ENCODE data around the gene CYP1A1.

CYP1A1 gene

DNA sequence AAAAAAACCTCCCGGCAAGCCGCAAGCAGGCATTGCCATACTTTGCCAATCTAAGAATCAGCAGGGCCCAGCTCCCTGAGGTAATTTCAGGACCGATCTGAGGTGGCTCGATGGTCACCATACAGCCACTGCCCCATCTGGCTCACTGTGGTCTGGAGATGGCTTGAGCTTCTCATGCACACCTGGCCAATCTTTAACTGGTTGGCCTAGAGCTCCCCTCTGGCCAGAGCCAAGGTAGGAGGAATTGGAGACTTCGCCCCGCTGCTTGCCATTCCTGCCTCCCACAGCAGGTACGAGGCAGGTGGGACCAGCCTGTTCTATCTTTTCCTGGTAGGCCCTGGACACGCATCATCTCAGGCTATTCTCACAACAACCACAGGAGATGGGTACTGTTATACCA is 33.4 kb upstream of the CYP1A1 start:
- TF ChIP-seq CTCF (IDR thresholded peaks at IDR 0.05; ENCODE audit: low read depth, low read length, missing control alignments): no peak
- H3K4me3 ChIP-seq (ENCODE audit: low read depth, low read length): no peak overlapping the region
- in situ Hi-C loops (cut with HindIII; ENCODE audit: low pct_ligation_motif_present, low sequenced_read_pairs): loop anchor here (25.0 kb wide), 1 partner anchor 396 kb away; the partner anchor contains the start of gene CYP11A1
- H3K36me3 ChIP-seq (replicated peaks): no peaks in the 10 kb centered on the region
- no peak overlapping the region for H3K27ac ChIP-seq
- DNase-seq: no peak
- H3K27me3 ChIP-seq (replicated peaks): no peaks in the 10 kb centered on the region

- no peak for TF ChIP-seq CTCF (IDR thresholded peaks at IDR 0.05; ENCODE audit: low read depth, low read length, missing control alignments)
- Histone ChIP-seq H3K27me3 (replicated peaks) (no peaks in the 10 kb centered on the region), H3K36me3 (replicated peaks) (no peaks in the 10 kb centered on the region), H3K4me3 (ENCODE audit: low read depth, low read length) (no peak overlapping the region), H3K27ac (no peak overlapping the region)
- no peak for DNase-seq
- in situ Hi-C loops (cut with HindIII; ENCODE audit: low pct_ligation_motif_present, low sequenced_read_pairs): loop anchor here (25.0 kb wide), 1 partner anchor 392 kb away; the partner anchor contains the start of gene CYP11A1
These were observed 29.4 kb upstream of the CYP1A1 start for GRCh38 chr15:74754593-74755215.

GRCh38 chr15:74752531-74752930 is 27.2 kb upstream of the CYP1A1 start:
- H3K36me3 ChIP-seq (replicated peaks): no peaks in the 10 kb centered on the region
- peak; percentile 18 for DNase-seq
- H3K27me3 ChIP-seq (replicated peaks): no peaks in the 10 kb centered on the region
- no peak overlapping the region for H3K27ac ChIP-seq
- TF ChIP-seq CTCF (IDR thresholded peaks at IDR 0.05; ENCODE audit: low read depth, low read length, missing control alignments): no peak
- no peak overlapping the region for H3K4me3 ChIP-seq (ENCODE audit: low read depth, low read length)
- in situ Hi-C loops (cut with HindIII; ENCODE audit: low pct_ligation_motif_present, low sequenced_read_pairs): loop anchor here (25.0 kb wide), 1 partner anchor 390 kb away; the partner anchor contains the start of gene CYP11A1

DNA sequence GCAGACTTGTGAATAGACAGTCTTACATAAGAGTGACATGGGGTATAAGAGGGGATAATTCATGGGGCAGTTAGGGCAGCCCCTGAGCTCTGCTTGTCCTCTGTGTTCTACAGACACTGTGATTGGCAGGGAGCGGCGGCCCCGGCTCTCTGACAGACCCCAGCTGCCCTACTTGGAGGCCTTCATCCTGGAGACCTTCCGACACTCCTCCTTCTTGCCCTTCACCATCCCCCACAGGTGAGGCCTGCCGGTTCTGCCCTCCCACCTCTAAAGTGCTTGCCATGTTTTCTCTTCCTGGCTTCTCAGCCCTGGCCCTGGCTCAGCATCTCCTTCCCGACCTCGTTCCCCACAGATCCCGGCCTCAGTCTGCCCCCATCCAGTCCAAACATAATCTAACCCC is 26.7 kb upstream of the CYP1A1 start:
- in situ Hi-C loops (cut with HindIII; ENCODE audit: low pct_ligation_motif_present, low sequenced_read_pairs): loop anchor here (25.0 kb wide), 1 partner anchor 390 kb away; the partner anchor contains the start of gene CYP11A1
- H3K27me3 ChIP-seq (replicated peaks): no peaks in the 10 kb centered on the region
- no peak for DNase-seq
- no peak overlapping the region for H3K4me3 ChIP-seq (ENCODE audit: low read depth, low read length)
- no peaks in the 10 kb centered on the region for H3K36me3 ChIP-seq (replicated peaks)
- TF ChIP-seq CTCF (IDR thresholded peaks at IDR 0.05; ENCODE audit: low read depth, low read length, missing control alignments): no peak
- no peak overlapping the region for H3K27ac ChIP-seq

DNA sequence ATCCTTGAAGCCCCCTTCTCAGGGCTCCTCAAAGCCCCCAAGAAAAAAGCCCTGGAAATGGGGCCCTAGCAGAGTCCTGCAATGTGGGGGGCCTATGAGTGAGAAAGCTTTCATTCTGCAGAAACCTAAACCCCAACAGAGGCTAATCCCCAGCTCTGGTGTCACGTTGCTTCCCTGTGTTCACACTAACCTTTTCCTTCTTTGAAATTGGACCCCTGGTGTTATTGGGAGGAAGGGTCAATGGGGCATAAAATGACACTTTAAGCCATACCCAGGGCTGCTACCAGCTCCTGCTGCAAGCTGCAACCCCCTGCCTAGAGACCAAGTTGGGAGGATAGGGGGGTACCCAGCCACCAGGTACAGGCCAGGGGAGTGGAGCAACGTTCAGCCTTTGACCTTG is 25.4 kb upstream of the CYP1A1 start:
- DNase-seq: no peak
- no peak for TF ChIP-seq CTCF (IDR thresholded peaks at IDR 0.05; ENCODE audit: low read depth, low read length, missing control alignments)
- in situ Hi-C loops (cut with HindIII; ENCODE audit: low pct_ligation_motif_present, low sequenced_read_pairs): loop anchor here (25.0 kb wide), 1 partner anchor 388 kb away; the partner anchor contains the start of gene CYP11A1
- Histone ChIP-seq H3K4me3 (ENCODE audit: low read depth, low read length) (no peak overlapping the region), H3K27ac (no peak overlapping the region), H3K27me3 (replicated peaks) (no peaks in the 10 kb centered on the region), H3K36me3 (replicated peaks) (no peaks in the 10 kb centered on the region)
